ENCODE results near the gene TSPOAP1. TPM values are rescaled to one million over a fixed set of nuclear protein-coding genes. Genes with fewer than 3 reads are reported as not detected.

Gene TSPOAP1
- total and polyA plus RNA-seq, 2 of the 13 experiments (the other 11 are each of a cell fraction or from before 2014, with no cell fraction given), result not detected

DNA sequence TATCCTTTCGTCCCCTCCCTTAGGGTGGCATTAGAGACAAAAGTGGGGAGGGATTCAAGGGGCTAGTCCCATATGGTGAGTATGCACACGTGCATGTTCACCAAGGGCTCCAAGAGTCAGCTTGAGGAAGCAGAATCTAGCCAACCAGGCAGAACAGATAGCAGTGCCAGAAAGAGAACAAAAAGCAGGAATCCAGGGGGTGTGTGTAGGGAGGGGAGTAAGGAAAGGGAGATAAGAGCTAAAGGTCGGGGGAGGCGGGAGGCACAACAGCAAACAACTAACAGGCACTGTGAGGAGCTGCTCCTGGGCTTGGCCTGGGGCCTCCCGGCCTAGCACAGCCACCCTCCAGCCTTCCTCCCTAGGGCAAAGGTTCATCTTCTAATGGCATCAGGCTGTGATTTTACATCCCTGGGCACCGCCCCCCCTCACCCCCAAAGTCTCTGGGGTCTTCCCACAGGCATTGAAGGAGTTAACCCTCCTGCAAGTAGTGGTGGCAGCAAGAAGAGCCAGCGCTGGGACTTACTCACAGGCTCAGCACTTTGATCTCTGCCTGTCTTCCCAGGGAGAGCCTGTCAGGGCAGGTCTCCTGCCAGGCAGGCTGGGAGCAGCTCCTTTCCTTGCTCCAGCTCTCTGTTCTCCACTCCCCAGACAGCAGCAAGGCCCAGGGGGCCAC, 35.8 kb upstream of the TSPOAP1 start (continued):
- no peak; the same call in 1 of the 2 replicates for TF ChIP-seq YEATS2 (CRISPR knock-in tag; IDR thresholded peaks at IDR 0.05; ENCODE audit: borderline replicate concordance)
- TF ChIP-seq, protein P1, sequence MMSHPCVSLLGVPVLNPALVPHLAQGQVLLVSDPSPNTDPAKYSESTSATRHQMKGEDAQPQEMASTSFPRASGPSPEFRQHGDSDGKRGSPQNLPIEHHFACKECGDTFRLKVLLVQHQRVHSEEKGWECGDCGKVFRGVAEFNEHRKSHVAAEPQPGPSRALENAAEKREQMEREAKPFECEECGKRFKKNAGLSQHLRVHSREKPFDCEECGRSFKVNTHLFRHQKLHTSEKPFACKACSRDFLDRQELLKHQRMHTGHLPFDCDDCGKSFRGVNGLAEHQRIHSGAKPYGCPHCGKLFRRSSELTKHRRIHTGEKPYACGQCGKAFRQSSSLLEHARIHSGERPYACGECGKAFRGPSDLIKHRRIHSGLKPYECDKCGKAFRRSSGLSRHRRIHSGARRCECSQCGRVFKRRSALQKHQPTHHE (CRISPR knock-in tag; IDR thresholded peaks at IDR 0.05; ENCODE audit: borderline replicate concordance), result no peak
- no peak for TF ChIP-seq ARNT (IDR thresholded peaks at IDR 0.05)
- peak; percentile 17; the same call in 1 of the 2 replicates for TF ChIP-seq ZNF792 (CRISPR knock-in tag; IDR thresholded peaks at IDR 0.05)
- TF ChIP-seq ZNF124 (CRISPR knock-in tag; IDR thresholded peaks at IDR 0.05), result no peak
- TF ChIP-seq SMAD3 (CRISPR knock-in tag; IDR thresholded peaks at IDR 0.05), result no peak
- TF ChIP-seq, protein P2, sequence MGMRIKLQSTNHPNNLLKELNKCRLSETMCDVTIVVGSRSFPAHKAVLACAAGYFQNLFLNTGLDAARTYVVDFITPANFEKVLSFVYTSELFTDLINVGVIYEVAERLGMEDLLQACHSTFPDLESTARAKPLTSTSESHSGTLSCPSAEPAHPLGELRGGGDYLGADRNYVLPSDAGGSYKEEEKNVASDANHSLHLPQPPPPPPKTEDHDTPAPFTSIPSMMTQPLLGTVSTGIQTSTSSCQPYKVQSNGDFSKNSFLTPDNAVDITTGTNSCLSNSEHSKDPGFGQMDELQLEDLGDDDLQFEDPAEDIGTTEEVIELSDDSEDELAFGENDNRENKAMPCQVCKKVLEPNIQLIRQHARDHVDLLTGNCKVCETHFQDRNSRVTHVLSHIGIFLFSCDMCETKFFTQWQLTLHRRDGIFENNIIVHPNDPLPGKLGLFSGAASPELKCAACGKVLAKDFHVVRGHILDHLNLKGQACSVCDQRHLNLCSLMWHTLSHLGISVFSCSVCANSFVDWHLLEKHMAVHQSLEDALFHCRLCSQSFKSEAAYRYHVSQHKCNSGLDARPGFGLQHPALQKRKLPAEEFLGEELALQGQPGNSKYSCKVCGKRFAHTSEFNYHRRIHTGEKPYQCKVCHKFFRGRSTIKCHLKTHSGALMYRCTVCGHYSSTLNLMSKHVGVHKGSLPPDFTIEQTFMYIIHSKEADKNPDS (CRISPR knock-in tag; IDR thresholded peaks at IDR 0.05), result no peak
- TF ChIP-seq ZSCAN12 (CRISPR knock-in tag; IDR thresholded peaks at IDR 0.05), result no peak
- peak; percentile 61; the same call in 1 of the 2 replicates for TF ChIP-seq ZMYM4 (CRISPR knock-in tag; IDR thresholded peaks at IDR 0.05)
- TF ChIP-seq, protein P3, sequence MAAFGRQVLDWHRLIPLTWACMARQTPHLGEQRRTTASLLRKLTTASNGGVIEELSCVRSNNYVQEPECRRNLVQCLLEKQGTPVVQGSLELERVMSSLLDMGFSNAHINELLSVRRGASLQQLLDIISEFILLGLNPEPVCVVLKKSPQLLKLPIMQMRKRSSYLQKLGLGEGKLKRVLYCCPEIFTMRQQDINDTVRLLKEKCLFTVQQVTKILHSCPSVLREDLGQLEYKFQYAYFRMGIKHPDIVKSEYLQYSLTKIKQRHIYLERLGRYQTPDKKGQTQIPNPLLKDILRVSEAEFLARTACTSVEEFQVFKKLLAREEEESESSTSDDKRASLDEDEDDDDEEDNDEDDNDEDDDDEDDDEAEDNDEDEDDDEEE (CRISPR knock-in tag; IDR thresholded peaks at IDR 0.05), result no peak
- TF ChIP-seq TEAD3 (CRISPR knock-in tag; optimal IDR thresholded peaks at IDR 0.05; ENCODE audit: borderline replicate concordance), result peak; percentile 63
- TF ChIP-seq ZFP36L2 (CRISPR knock-in tag; IDR thresholded peaks at IDR 0.05), result no peak
- TF ChIP-seq ZNF780A (CRISPR knock-in tag; IDR thresholded peaks at IDR 0.05), result peak; percentile 69; the same call in 1 of the 2 replicates
- no peak for TF ChIP-seq ZNF432 (CRISPR knock-in tag; IDR thresholded peaks at IDR 0.05; ENCODE audit: borderline replicate concordance)
- TF ChIP-seq, protein P4, sequence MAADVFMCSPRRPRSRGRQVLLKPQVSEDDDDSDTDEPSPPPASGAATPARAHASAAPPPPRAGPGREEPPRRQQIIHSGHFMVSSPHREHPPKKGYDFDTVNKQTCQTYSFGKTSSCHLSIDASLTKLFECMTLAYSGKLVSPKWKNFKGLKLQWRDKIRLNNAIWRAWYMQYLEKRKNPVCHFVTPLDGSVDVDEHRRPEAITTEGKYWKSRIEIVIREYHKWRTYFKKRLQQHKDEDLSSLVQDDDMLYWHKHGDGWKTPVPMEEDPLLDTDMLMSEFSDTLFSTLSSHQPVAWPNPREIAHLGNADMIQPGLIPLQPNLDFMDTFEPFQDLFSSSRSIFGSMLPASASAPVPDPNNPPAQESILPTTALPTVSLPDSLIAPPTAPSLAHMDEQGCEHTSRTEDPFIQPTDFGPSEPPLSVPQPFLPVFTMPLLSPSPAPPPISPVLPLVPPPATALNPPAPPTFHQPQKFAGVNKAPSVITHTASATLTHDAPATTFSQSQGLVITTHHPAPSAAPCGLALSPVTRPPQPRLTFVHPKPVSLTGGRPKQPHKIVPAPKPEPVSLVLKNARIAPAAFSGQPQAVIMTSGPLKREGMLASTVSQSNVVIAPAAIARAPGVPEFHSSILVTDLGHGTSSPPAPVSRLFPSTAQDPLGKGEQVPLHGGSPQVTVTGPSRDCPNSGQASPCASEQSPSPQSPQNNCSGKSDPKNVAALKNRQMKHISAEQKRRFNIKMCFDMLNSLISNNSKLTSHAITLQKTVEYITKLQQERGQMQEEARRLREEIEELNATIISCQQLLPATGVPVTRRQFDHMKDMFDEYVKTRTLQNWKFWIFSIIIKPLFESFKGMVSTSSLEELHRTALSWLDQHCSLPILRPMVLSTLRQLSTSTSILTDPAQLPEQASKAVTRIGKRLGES (CRISPR knock-in tag; IDR thresholded peaks at IDR 0.05; ENCODE audit: borderline replicate concordance), result no peak
- no peak for TF ChIP-seq FOXK1 (CRISPR knock-in tag; IDR thresholded peaks at IDR 0.05; ENCODE audit: borderline replicate concordance, low read depth)
- TF ChIP-seq EHMT2 (IDR thresholded peaks at IDR 0.05; ENCODE audit: borderline replicate concordance, low read depth, low read length), result no peak
- no peak for TF ChIP-seq FOXA1 (IDR thresholded peaks at IDR 0.05)
- TF ChIP-seq FOXA1 (CRISPR knock-in tag; IDR thresholded peaks at IDR 0.05), result no peak; the same call in 1 of the 2 replicates
- no peak for TF ChIP-seq SNAI1 (CRISPR knock-in tag; IDR thresholded peaks at IDR 0.05; ENCODE audit: borderline replicate concordance)
- TF ChIP-seq ZNF264 (CRISPR knock-in tag; IDR thresholded peaks at IDR 0.05), result no peak
- TF ChIP-seq SOX5 (CRISPR knock-in tag; IDR thresholded peaks at IDR 0.05; ENCODE audit: borderline replicate concordance), result peak; percentile 82
- TF ChIP-seq ZBTB42 (CRISPR knock-in tag; IDR thresholded peaks at IDR 0.05), result no peak
- peak; percentile 56; the same call in 1 of the 2 replicates for TF ChIP-seq ZNF614 (CRISPR knock-in tag; IDR thresholded peaks at IDR 0.05; ENCODE audit: borderline replicate concordance)
- no peak for TF ChIP-seq NFATC3 (CRISPR knock-in tag; IDR thresholded peaks at IDR 0.05)
- peak; percentile 58; the same call in 1 of the 2 replicates for TF ChIP-seq SIX4 (CRISPR knock-in tag; IDR thresholded peaks at IDR 0.05)

All from HepG2 (cell line).